HG03442 (cell line): ENCODE data around the gene L3MBTL1.
"Not testable (repeated sequence)": the region's sequence is repeated elsewhere in the genome, so short reads cannot be mapped to it uniquely, and the experiment has no call there.

ENCODE experiments used
- ATAC-seq: cut with Tn5 transposase; IDR thresholded peaks from one replicate; pipeline ENCODE4 v1.9.1; 2021; ENCODE audit warnings: mild to moderate bottlenecking, moderate library complexity; ENCODE audit not compliant: unreplicated experiment

Gene L3MBTL1

GRCh38 chr20:43584448-43585136, 77.1 kb downstream of the L3MBTL1 start:
- ATAC-seq: no peak

- no peak for ATAC-seq
Measured at GRCh38 chr20:43586641-43587040, 79.1 kb downstream of the L3MBTL1 start.

- ATAC-seq: not testable (repeated sequence)
Measured at GRCh38 chr20:43588526-43588925, 81.0 kb downstream of the L3MBTL1 start.

GRCh38 chr20:43590036-43590391, 82.5 kb downstream of the L3MBTL1 start:
- ATAC-seq: no peak

- peak; percentile 99 for ATAC-seq
Measured at GRCh38 chr20:43590392-43591303, 83.2 kb downstream of the L3MBTL1 start, which contains the start of gene IFT52. Gene IFT52 (plus strand): TSS chr20:43590937. CDS start chr20:43594699, 3,762 bp downstream.
